Keratinocyte (primary cell): ENCODE results near the gene SCRG1. TPM values are rescaled to one million over a fixed set of nuclear protein-coding genes. Genes with fewer than 3 reads are reported as not detected.

ENCODE experiments used
- DNase-seq: peaks from one replicate; pipeline ENCODE4 v3.0.0-alpha.2; 2011; ENCODE audit warnings: low read depth, missing footprints, low spot score
- FAIRE-seq: peaks from 2 replicates; lab custom pipeline; 2011; peaks lifted over from hg19 to GRCh38; lab: Jason Lieb, UNC
- H2AFZ ChIP-seq: 2 replicates; pipeline ENCODE4 v1.6.0; 2012; ENCODE audit warnings: low read length, control low read depth, inconsistent platforms; ENCODE audit not compliant: control insufficient read depth
- H3K27ac ChIP-seq: 2 replicates; pipeline ENCODE4 v1.5.1; 2011; ENCODE audit warnings: low read length; ENCODE audit not compliant: control insufficient read depth, insufficient read depth
- H3K27me3 ChIP-seq: 3 replicates; pipeline ENCODE4 v1.6.0; 2011; ENCODE audit warnings: low read length; ENCODE audit not compliant: control insufficient read depth, insufficient read depth; ENCODE audit errors: extremely low read depth
- H3K36me3 ChIP-seq, 2 experiments: 2 replicates in 1 of 2; 3 replicates in 1 of 2; pipeline ENCODE4 v1.5.1; 2011; ENCODE audit warnings: low read length in 2 of 2, mild to moderate bottlenecking in 1 of 2; ENCODE audit not compliant: control insufficient read depth in 2 of 2, insufficient read depth in 2 of 2; ENCODE audit errors: extremely low read depth in 1 of 2
- H3K4me1 ChIP-seq: 3 replicates; pipeline ENCODE4 v1.5.1; 2011; ENCODE audit warnings: low read length; ENCODE audit not compliant: control insufficient read depth, insufficient read depth; ENCODE audit errors: extremely low read depth
- H3K4me2 ChIP-seq: 3 replicates; pipeline ENCODE4 v1.6.0; 2011; ENCODE audit warnings: low read depth, low read length; ENCODE audit not compliant: control insufficient read depth, insufficient read depth; ENCODE audit errors: extremely low read depth
- H3K4me3 ChIP-seq, 3 experiments: fragments of 200-600 bp in 1 of 3; sonication (generic) in 1 of 3; 2 replicates in 2 of 3; 3 replicates in 1 of 3; pipeline ENCODE4 v1.5.1; 2011 to 2016; ENCODE audit warnings: low read length in 3 of 3, mild to moderate bottlenecking in 3 of 3, control low read depth in 2 of 3, inconsistent platforms in 1 of 3, low read depth in 1 of 3, mixed read lengths in 1 of 3, mixed run types in 1 of 3, moderate library complexity in 1 of 3; ENCODE audit not compliant: control insufficient read depth in 2 of 3, insufficient read depth in 2 of 3; ENCODE audit errors: extremely low read depth in 1 of 3
- H3K79me2 ChIP-seq: 2 replicates; pipeline ENCODE4 v1.6.0; 2012; ENCODE audit warnings: low read length; ENCODE audit not compliant: control insufficient read depth, insufficient read depth
- H3K9ac ChIP-seq: 3 replicates; pipeline ENCODE4 v1.6.0; 2011; ENCODE audit warnings: low read length; ENCODE audit not compliant: control insufficient read depth, insufficient read depth; ENCODE audit errors: extremely low read depth
- H3K9me1 ChIP-seq: 3 replicates; pipeline ENCODE4 v1.6.0; 2011; ENCODE audit warnings: low read length; ENCODE audit not compliant: control insufficient read depth, insufficient read depth; ENCODE audit errors: extremely low read depth
- H3K9me3 ChIP-seq: 2 replicates; pipeline ENCODE4 v1.5.1; 2012; ENCODE audit warnings: low read depth, low read length; ENCODE audit not compliant: control insufficient read depth
- H4K20me1 ChIP-seq: 3 replicates; pipeline ENCODE4 v1.6.0; 2011; ENCODE audit warnings: low read length; ENCODE audit not compliant: control insufficient read depth, insufficient read depth; ENCODE audit errors: extremely low read depth
- EZH2 ChIP-seq: IDR thresholded peaks from one replicate; pipeline ENCODE4 v1.6.1; 2012; ENCODE audit warnings: inconsistent platforms, mild to moderate bottlenecking, low read length, moderate library complexity
- dilution Hi-C: fragments of 300-500 bp; cut with MboI; formaldehyde crosslinking; loops from one replicate; pipeline ENCODE4 v1.7.0; 2020; ENCODE audit warnings: low sequenced_read_pairs; ENCODE audit not compliant: extremely low pct_ligation_motif_present
- polyA plus RNA-seq, 5 experiments: library from polyadenylated mRNA; depleted of rRNA in 3 of 5; stranded (reverse) in 3 of 5; stranded (forward) in 1 of 5; unstranded in 1 of 5; fragments of >200 nt; gene quantifications; 1 replicate in 1 of 5; 2 replicates in 3 of 5; 3 replicates in 1 of 5; pipeline versions ENCODE4 v1.2.1 to v1.2.3, GENCODE V29; 2011 to 2012; ENCODE audit warnings: missing spikeins in 2 of 5, low read depth in 1 of 5, low replicate concordance in 1 of 5
- TF ChIP-seq, protein P1 (sequence below), 3 experiments: IDR thresholded peaks in 1 of 3; conservative IDR thresholded peaks in 1 of 3; optimal IDR thresholded peaks in 1 of 3; 2 replicates in 2 of 3; 3 replicates in 1 of 3; pipeline versions ENCODE3 to v1.5.1; 2011; ENCODE audit warnings: low read length in 3 of 3, mild to moderate bottlenecking in 3 of 3, moderate library complexity in 2 of 3, control low read depth in 1 of 3, inconsistent platforms in 1 of 3; ENCODE audit not compliant: insufficient read depth in 2 of 3; ENCODE audit errors: extremely low read depth in 1 of 3

The SCRG1 gene
- polyA plus RNA-seq, 1 donor (not counting 4 experiments of a cell fraction or from before 2014, with no cell fraction given): not detected

DNA sequence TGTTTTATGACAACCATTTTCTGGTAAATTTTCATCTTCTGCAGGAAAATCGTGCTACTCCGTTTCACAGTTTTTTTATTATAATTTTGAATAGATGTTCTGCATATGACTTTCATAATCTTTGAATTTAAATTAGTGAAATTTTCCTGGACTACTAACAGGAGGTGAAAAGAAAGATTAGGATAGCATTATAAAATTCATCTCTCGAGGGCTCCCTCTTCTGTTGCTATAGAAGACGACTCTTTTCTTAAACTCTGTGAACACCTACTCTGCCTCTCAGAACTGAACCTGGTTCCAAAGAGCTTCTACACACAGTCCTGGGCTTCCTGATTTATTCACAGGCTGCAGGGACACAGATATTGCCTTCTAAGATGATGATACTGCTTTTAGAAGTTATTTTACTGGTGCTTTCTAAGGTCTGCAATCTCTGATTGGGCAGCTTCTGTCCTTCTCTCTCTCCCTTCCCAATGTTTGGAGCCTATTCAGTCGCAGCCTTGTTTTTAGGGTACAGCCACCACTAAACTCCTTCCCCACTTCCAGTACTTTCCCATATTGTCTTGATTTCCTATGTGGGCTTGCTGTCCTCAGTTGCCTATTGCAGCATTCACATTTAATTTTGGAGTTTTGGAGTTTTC, 38.2 kb downstream of the SCRG1 start:
- TF ChIP-seq EZH2: no peak
- TF ChIP-seq, protein P1, sequence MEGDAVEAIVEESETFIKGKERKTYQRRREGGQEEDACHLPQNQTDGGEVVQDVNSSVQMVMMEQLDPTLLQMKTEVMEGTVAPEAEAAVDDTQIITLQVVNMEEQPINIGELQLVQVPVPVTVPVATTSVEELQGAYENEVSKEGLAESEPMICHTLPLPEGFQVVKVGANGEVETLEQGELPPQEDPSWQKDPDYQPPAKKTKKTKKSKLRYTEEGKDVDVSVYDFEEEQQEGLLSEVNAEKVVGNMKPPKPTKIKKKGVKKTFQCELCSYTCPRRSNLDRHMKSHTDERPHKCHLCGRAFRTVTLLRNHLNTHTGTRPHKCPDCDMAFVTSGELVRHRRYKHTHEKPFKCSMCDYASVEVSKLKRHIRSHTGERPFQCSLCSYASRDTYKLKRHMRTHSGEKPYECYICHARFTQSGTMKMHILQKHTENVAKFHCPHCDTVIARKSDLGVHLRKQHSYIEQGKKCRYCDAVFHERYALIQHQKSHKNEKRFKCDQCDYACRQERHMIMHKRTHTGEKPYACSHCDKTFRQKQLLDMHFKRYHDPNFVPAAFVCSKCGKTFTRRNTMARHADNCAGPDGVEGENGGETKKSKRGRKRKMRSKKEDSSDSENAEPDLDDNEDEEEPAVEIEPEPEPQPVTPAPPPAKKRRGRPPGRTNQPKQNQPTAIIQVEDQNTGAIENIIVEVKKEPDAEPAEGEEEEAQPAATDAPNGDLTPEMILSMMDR (optimal IDR thresholded peaks at IDR 0.05 in 1 of 3, IDR thresholded peaks at IDR 0.05 in 1 of 3, conservative IDR thresholded peaks at IDR 0.05 in 1 of 3; ENCODE audit: extremely low read depth in 1 of 3, insufficient read depth in 2 of 3, low read length in 3 of 3): no peak
- FAIRE-seq (peak; percentile 79), DNase-seq (no peak)
- Histone ChIP-seq H3K36me3 (no peaks in the 10 kb centered on the region), H3K4me2 (no peak overlapping the region), H3K27ac (no peak overlapping the region), H3K4me1 (no peaks in the 10 kb centered on the region), H3K79me2 (no peaks in the 10 kb centered on the region), H2AFZ (no peak overlapping the region), H3K9me3 (no peaks in the 10 kb centered on the region), H3K9ac (no peak overlapping the region), H3K4me3 (no peak overlapping the region), H3K27me3 (no peaks in the 10 kb centered on the region), H3K9me1 (no peaks in the 10 kb centered on the region), H4K20me1 (no peaks in the 10 kb centered on the region)
- dilution Hi-C loops: no loop called here

DNA sequence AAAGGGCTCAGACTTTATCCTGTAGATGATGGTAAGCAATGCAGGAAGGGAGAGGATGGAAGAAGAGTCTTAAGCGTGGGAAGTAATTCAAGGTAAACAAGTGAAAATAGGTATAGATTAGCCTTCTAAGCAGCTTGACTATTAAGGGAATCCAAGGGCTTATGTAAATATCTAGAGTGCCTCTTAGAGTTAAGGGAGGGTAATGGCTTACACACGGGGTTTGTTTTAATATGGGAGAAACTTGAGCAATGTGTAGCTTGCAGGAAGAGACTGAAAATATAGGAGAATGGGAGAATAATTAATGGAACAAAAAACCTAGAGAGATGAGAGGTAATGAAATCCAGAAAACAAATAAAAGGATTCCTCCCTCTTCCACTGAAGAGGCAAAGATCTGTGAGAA, 41.0 kb downstream of the SCRG1 start:
- Histone ChIP-seq H3K27me3 (no peaks in the 10 kb centered on the region), H3K79me2 (no peaks in the 10 kb centered on the region), H3K4me1 (no peaks in the 10 kb centered on the region), H3K4me2 (no peak overlapping the region), H3K9me3 (no peaks in the 10 kb centered on the region), H3K4me3 (no peak overlapping the region), H2AFZ (no peak overlapping the region), H3K9ac (no peak overlapping the region), H3K36me3 (no peaks in the 10 kb centered on the region), H4K20me1 (no peaks in the 10 kb centered on the region), H3K9me1 (no peaks in the 10 kb centered on the region), H3K27ac (no peak overlapping the region)
- no peak for FAIRE-seq
- dilution Hi-C loops: no loop called here
- no peak for DNase-seq
- TF ChIP-seq, protein P1 (optimal IDR thresholded peaks at IDR 0.05 in 1 of 3, IDR thresholded peaks at IDR 0.05 in 1 of 3, conservative IDR thresholded peaks at IDR 0.05 in 1 of 3; ENCODE audit: extremely low read depth in 1 of 3, insufficient read depth in 2 of 3, low read length in 3 of 3): no peak
